Esophagus muscularis mucosa (tissue), 4 donors: ENCODE data around the gene GLCCI1. TPM values are rescaled to one million over a fixed set of nuclear protein-coding genes. Genes with fewer than 3 reads are reported as not detected.

ENCODE experiments used
- DNase-seq: peaks from one replicate; pipeline ENCODE4 v3.0.0-alpha.2; 2017; ENCODE audit errors: extremely low spot score
- H3K27ac ChIP-seq, 4 donors: fragments of 200-600 bp; sonication (generic); replicated peaks in 1 of 4; 1 replicate in 3 of 4; 2 replicates in 1 of 4; pipeline ENCODE4 v1.5.1; 2016 to 2019; ENCODE audit warnings: mild to moderate bottlenecking in 1 of 4
- H3K27me3 ChIP-seq, 4 donors: fragments of 200-600 bp; sonication (generic); one replicate each; pipeline versions ENCODE4 v1.5.1 to v1.6.0; 2016 to 2019
- H3K36me3 ChIP-seq, 4 donors: fragments of 200-600 bp; sonication (generic); one replicate each; pipeline ENCODE4 v1.5.1; 2016 to 2019
- H3K4me1 ChIP-seq, 4 donors: fragments of 200-600 bp; sonication (generic); one replicate each; pipeline ENCODE4 v1.5.1; 2016 to 2019
- H3K4me3 ChIP-seq, 4 donors: fragments of 200-600 bp; sonication (generic); 1 replicate in 2 of 4; 2 replicates in 2 of 4; pipeline ENCODE4 v1.5.1; 2016 to 2019; ENCODE audit warnings: mild to moderate bottlenecking in 4 of 4, moderate library complexity in 1 of 4
- H3K9me3 ChIP-seq, 4 donors: fragments of 200-600 bp; sonication (generic); 1 replicate in 3 of 4; 2 replicates in 1 of 4; pipeline ENCODE4 v1.5.1; 2016 to 2019
- EP300 ChIP-seq: sonication (generic); formaldehyde crosslinking; IDR thresholded peaks from one replicate; pipeline ENCODE4 v1.6.1; 2017; ENCODE audit warnings: antibody characterized with exemption
- POLR2A ChIP-seq: fragments of 450-650 bp; IDR thresholded peaks from one replicate; pipeline ENCODE4 v1.6.1; 2017; ENCODE audit warnings: antibody characterized with exemption, moderate library complexity, mild to moderate bottlenecking, low read depth
- POLR2AphosphoS5 ChIP-seq, 2 donors: sonication (generic); formaldehyde crosslinking; IDR thresholded peaks; one replicate each; pipeline ENCODE4 v1.6.1; 2017; ENCODE audit warnings: antibody characterized with exemption in 2 of 2
- WGBS: methylation state at CpG from one replicate; pipeline ENCODE4 v1.1.5; 2018; 5-methylcytosine and 5-hydroxymethylcytosine counted together
- intact Hi-C: fragments of 100-400 bp; cut with DNase I; formaldehyde crosslinking; loops from one replicate; pipeline ENCODE4 v1.15.1; 2023
- total RNA-seq, 4 donors: library from RNA; depleted of rRNA; stranded (reverse); fragments of >200 nt; gene quantifications; one replicate each; pipeline versions ENCODE4 v1.1.0 to v1.2.1, GENCODE V29; 2016
- TF ChIP-seq, protein P1 (sequence below), 3 experiments: fragments of 200-600 bp in 2 of 3; fragments of 450-650 bp in 1 of 3; sonication (generic) in 2 of 3; IDR thresholded peaks; one replicate each; pipeline ENCODE4 v1.5.1; 2017 to 2019; ENCODE audit warnings: antibody characterized with exemption in 3 of 3, mild to moderate bottlenecking in 2 of 3, moderate library complexity in 1 of 3

The GLCCI1 gene
- total RNA-seq, 4 donors from 2014 or later = 2.8 to 8.3 (median 4.8) TPM

DNA sequence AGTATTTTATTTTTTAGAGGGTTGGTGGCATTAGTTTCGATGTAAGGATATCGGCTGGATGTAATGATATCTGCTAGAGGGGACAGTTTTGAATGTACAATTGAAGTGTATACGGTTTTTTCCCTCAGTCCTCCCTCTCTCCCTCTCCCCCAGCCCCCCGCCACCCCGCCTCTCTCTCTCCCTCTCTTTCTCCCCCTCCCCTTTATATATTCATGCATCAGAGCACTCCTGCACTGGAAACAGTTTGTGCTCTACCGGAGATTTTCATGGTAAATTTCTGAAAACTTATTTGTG is 1.6 kb downstream of the GLCCI1 start:
- no peak for TF ChIP-seq EP300
- TF ChIP-seq, protein P1, sequence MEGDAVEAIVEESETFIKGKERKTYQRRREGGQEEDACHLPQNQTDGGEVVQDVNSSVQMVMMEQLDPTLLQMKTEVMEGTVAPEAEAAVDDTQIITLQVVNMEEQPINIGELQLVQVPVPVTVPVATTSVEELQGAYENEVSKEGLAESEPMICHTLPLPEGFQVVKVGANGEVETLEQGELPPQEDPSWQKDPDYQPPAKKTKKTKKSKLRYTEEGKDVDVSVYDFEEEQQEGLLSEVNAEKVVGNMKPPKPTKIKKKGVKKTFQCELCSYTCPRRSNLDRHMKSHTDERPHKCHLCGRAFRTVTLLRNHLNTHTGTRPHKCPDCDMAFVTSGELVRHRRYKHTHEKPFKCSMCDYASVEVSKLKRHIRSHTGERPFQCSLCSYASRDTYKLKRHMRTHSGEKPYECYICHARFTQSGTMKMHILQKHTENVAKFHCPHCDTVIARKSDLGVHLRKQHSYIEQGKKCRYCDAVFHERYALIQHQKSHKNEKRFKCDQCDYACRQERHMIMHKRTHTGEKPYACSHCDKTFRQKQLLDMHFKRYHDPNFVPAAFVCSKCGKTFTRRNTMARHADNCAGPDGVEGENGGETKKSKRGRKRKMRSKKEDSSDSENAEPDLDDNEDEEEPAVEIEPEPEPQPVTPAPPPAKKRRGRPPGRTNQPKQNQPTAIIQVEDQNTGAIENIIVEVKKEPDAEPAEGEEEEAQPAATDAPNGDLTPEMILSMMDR (IDR thresholded peaks at IDR 0.05) = no peak
- no peak for TF ChIP-seq POLR2A
- TF ChIP-seq POLR2AphosphoS5 (IDR thresholded peaks at IDR 0.05) = no peak
- Histone ChIP-seq H3K4me1 (peaks cover 12 to 28% (median 19%) of the 10 kb centered on the region in 4 donors), H3K9me3 (no peaks in the 10 kb centered on the region), H3K27me3 (no peaks in the 10 kb centered on the region), H3K27ac (peak overlapping the region; percentile 90 to 94 (median 94)), H3K36me3 (no peaks in the 10 kb centered on the region), H3K4me3 (peak overlapping the region; percentile 88 to 99 (median 98))
- DNase-seq = no peak
- 2% methylated on average over 6 of the region's 6 CpGs for WGBS
- intact Hi-C loops = no loop called here

DNA sequence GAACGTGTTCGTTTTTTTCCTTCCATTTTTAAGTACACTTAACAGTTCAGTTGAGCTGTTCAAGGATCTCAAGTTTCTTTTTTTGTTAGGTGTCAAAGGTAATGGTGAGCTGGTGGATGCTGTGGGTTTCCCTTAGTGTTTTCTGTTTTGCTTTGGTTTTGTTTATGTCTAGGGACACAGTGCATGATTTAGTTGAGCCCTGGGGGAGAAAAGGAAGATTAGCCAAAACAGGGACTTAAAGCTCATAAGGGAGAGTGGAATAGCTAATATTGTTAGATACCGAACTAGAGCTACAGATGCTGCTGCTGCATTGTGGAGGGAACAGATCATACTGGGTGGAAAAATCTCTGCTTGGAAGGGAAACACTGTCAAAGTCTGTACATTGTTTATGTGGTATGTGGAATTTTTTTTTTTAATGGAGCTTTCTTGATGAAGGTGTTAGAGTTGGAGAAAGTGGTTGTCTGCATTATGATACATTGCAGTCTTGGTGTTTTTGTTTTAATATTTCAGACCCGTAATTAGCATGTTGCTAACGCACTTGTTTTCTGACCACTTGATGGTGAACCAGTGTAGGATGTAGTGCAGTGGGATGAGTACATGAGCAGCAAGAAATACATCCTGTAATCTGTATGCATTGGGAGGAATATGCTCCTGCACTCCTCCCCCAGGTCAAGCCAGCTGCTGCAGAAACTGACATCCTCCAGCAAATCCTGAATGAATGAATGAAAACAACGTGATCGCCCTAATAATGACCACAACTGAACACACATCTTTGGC is 2.1 kb downstream of the GLCCI1 start:
- Histone ChIP-seq H3K9me3 (no peaks in the 10 kb centered on the region), H3K4me3 (peak overlapping the region; percentile 88 to 99 (median 98)), H3K36me3 (no peaks in the 10 kb centered on the region), H3K27me3 (no peaks in the 10 kb centered on the region), H3K4me1 (peaks cover 12 to 28% (median 19%) of the 10 kb centered on the region in 4 donors), H3K27ac (peak overlapping the region in 2 of 4 donors; percentile 94)
- TF ChIP-seq POLR2A = no peak
- TF ChIP-seq, protein P1 (IDR thresholded peaks at IDR 0.05) = no peak
- TF ChIP-seq POLR2AphosphoS5 (IDR thresholded peaks at IDR 0.05) = no peak
- TF ChIP-seq EP300 = no peak
- intact Hi-C loops = no loop called here
- no peak for DNase-seq
- WGBS = 16% methylated on average over 7 of the region's 7 CpGs

DNA sequence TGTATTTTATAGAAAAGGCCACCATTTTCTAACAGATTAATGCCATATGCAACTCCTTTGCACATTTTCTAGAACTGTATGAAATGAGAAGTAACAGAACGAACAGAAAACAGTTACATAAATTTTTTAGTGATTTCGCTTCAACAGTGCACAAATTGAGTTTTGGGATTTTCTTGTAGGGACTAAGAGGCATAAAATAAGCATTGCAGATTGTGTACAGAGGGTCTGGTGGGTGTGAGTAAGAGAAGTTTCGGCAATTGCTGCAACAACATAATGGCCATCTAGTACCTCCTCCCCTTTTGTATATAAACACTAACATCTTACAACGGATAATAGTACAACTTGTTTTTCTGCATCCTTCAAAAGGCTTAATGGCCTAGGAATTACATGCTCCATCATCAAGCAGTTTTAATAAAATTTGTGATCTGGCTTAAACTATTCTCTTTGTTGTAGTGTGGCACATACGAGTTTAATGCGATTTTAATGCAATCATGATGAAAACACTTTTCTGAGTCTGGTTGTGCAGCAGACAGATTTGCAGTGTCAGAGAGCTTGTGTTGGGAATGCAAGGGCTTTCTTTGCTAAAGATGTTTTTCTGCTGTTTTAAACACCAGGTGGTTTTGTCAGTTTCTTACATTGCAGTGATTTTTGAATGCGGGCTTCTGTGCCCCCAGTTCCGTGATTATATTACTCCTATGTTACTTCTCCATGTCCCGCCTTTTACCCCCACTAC is 2.9 kb downstream of the GLCCI1 start:
- no peaks in the 10 kb centered on the region for H3K27me3 ChIP-seq
- no peak for TF ChIP-seq POLR2AphosphoS5 (IDR thresholded peaks at IDR 0.05)
- TF ChIP-seq, protein P1 (IDR thresholded peaks at IDR 0.05) = no peak
- TF ChIP-seq EP300 = no peak
- no peak for TF ChIP-seq POLR2A
- H3K36me3 ChIP-seq = no peaks in the 10 kb centered on the region
- WGBS = 80% methylated on average over 9 of the region's 9 CpGs
- no peak for DNase-seq
- intact Hi-C loops = no loop called here
- no peak overlapping the region for H3K27ac ChIP-seq
- H3K4me1 ChIP-seq = peaks cover 12 to 28% (median 19%) of the 10 kb centered on the region in 4 donors
- peak overlapping the region in 2 of 4 donors; percentile 88 to 97 for H3K4me3 ChIP-seq
- H3K9me3 ChIP-seq = no peaks in the 10 kb centered on the region

DNA sequence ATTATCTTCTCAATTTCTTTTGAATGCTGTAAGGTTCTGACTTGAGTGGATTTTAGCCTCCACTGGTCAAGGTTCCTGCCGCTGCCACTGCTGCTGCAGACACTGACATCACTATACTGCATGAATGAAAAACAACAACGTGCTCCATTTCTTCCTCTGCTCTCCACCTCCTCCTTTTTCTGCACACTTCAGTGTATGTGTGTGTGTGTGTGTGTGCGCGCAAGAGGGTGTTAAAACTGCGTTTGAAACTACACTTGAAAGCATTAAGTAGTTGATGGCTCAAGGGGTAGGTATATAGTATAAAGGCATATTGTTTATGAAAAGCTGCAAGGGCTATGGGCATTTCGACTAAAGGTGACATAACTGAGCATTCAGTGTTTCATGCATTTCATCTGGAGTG is 3.5 kb downstream of the GLCCI1 start:
- Histone ChIP-seq H3K36me3 (no peaks in the 10 kb centered on the region), H3K4me3 (peak overlapping the region in 1 of 4 donors; percentile 2), H3K27me3 (no peaks in the 10 kb centered on the region), H3K9me3 (no peaks in the 10 kb centered on the region), H3K27ac (no peak overlapping the region), H3K4me1 (peaks cover 12 to 28% (median 19%) of the 10 kb centered on the region in 4 donors)
- DNase-seq = no peak
- intact Hi-C loops = no loop called here
- TF ChIP-seq POLR2A = no peak
- TF ChIP-seq POLR2AphosphoS5 (IDR thresholded peaks at IDR 0.05) = no peak
- TF ChIP-seq EP300 = no peak
- TF ChIP-seq, protein P1 (IDR thresholded peaks at IDR 0.05) = no peak
- WGBS = 79% methylated on average over 6 of the region's 6 CpGs
